ENCODE measurements around the gene ZBTB40.

Gene ZBTB40

GRCh38 chr1:22471078-22471477 lies 19.4 kb downstream of the ZBTB40 start:
- no peak for DNase-seq

- DNase-seq = no peak
Observed at GRCh38 chr1:22471610-22472009, 20.0 kb downstream of the ZBTB40 start.

- DNase-seq = no peak
Observed at GRCh38 chr1:22472596-22472995, 20.9 kb downstream of the ZBTB40 start.

GRCh38 chr1:22473952-22474351 lies 22.3 kb downstream of the ZBTB40 start:
- DNase-seq = no peak

DNA sequence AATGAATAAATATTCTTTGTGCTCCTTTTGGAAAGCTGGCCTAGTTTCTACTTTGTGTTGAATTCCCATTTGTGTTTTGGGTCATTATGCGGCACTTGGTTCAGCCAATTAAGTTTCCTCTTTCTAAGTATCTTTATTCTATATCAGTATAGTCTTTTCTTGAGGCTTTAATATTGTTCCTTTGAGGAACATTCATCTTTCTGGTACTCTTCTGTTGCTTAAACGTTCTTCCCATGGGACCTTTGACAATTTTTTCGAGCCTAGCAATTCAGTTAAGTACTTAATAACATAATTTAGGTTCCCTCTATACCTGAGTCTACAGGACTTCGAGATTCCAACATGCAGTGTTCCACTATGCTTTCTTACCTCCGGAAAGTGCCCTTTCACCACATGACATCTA lies 24.9 kb downstream of the ZBTB40 start:
- DNase-seq = no peak

- no peak for DNase-seq
Observed at GRCh38 chr1:22483121-22483520, 31.5 kb downstream of the ZBTB40 start.

DNA sequence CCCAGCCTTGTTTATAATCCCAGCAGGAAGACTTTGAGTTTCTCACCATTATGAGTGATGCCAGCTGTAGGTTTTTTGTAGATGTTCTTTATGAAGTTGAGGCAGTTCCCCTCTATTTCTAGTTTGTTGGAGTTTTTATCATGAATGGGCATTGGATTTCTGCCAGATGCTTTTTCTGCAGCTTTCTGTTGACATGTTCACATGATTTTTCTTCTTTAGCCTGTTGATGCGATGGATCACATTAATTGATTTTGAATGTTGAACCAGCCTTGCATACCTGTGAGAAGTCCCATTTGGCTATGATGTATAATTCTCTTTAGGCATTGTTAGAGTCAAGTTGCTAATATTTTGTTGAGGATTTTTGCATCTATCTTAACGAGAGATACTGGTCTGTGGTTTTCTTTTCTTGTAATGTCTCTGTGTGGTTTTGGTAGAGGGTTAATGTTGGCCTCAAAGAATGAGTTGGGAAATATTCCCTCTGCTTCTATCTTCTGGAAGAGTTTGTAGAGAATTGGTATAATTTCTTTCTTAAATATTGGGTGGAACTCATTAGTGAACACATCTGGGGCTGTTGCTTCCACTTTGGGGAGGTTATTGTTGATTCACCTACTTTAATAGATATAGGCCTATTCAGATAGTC lies 33.2 kb downstream of the ZBTB40 start:
- DNase-seq = peak; percentile 64

GRCh38 chr1:22485431-22485830 lies 33.8 kb downstream of the ZBTB40 start:
- no peak for DNase-seq

GRCh38 chr1:22487781-22488180 lies 36.1 kb downstream of the ZBTB40 start:
- DNase-seq = no peak

GRCh38 chr1:22488319-22488718 lies 36.7 kb downstream of the ZBTB40 start:
- DNase-seq = no peak

DNA sequence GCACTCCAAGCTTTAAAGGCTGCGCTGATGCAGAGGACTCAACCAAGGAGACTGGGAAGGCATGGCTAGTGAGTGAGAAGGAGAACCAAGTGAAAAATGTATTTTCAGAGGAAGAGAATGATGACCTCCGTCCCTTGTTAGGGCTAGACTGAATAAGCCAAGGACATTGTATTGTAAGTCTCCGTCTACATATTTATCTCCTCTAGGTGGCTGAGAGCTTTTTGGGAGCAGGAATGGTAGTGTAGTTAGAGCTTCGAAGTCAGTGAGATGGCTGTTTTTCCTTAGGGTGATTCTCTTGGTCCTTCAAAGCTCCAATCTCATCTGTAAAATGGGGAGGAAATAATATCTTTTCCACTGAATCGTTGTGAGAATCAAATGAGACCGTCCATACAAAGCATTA lies 37.6 kb downstream of the ZBTB40 start:
- DNase-seq = no peak

- peak; percentile 81 for DNase-seq
Observed at GRCh38 chr1:22489823-22490222, 38.2 kb downstream of the ZBTB40 start.

DNA sequence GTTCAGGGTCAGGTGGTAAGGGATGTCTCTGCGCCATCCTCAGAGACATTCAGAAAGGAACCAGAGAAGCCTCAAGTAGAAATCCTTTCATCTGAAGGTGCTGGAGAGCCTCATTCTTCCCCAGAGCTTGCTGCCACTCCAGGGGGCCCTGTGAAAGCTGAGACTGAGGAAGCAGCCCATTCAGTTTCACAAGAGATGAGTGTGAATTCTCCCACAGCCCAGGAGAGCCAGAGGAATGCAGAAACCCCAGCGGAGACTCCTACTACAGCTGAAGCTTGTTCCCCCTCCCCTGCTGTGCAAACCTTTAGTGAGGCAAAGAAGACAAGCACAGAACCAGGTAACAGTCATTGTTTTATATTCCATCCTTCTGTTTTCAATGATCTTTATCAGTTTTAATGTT lies 38.7 kb downstream of the ZBTB40 start:
- peak; percentile 46 for DNase-seq

DNA sequence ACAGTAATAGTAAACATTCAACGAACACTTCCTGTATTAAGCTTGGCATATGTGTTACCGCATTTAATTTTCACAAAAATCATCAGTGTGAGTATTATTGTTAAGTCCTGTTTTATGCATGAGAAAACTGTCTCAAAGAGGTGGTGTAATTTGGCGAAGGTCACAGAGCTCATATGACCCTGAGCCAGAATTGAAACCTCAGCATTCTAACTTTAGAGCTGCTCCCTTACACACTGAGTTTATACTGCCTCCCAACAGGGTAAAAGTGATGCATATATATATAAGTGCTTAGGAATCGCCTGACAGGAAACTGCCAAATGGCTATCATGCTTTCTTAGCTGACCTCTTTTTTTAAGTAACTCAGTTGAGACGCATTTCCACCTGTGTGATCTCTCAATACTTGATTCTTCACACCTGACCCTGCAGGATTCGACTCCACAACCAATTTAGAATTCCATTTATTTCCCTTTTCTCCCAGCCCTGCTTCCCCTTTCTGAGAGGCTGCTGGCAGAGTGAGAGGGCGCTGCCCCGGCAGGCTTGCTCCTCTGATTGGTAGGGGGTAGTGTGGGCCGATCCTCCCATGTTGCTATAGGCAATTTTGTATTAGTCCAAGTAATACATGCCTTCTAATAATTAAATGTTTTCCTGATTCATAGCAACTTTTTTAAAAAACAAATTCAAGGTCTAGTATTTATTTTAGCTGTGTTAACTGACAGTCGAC lies 40.5 kb downstream of the ZBTB40 start:
- DNase-seq = no peak

DNA sequence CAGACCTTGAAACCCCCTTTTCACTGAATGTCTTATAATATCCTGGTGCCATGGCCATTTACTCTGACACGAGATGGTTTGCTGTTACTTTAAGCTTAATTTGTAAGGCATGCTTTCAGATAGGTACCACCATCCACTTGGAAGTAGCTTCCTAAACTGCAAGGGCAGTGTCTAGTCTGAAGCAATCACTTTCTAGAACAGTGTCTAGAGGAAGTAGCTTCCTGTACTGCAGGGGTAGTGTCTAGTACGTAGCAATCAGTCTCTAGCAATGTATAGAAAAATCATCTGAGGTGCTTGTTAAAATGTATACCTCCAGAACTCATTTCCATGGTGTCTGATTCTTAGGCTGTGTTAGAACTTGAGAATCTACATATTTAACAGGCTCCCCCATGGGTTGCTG lies 42.5 kb downstream of the ZBTB40 start:
- peak; percentile 61 for DNase-seq

- DNase-seq = no peak
Observed at GRCh38 chr1:22494943-22495579, 43.4 kb downstream of the ZBTB40 start.

- DNase-seq = no peak
Observed at GRCh38 chr1:22496536-22497160, 45.0 kb downstream of the ZBTB40 start.

DNA sequence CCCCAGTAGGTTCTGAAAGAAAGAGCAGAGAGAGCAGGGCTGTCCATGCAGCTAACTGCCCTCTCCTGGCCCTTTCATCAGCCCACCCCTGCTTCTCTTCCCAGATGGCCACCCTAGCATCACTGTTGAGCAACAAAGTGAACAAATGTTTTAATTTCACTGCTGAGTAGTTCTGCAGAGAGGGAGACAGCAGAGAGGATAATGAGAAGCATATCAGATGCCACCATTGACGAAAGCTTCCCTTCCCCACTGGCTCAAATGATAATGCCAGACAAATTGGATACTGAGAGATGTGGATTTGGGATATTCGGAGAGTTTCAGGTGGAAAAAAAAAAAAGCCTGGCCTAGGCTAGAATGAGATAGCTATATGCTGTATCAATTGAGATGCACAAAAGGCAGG lies 46.8 kb downstream of the ZBTB40 start:
- DNase-seq = no peak

DNA sequence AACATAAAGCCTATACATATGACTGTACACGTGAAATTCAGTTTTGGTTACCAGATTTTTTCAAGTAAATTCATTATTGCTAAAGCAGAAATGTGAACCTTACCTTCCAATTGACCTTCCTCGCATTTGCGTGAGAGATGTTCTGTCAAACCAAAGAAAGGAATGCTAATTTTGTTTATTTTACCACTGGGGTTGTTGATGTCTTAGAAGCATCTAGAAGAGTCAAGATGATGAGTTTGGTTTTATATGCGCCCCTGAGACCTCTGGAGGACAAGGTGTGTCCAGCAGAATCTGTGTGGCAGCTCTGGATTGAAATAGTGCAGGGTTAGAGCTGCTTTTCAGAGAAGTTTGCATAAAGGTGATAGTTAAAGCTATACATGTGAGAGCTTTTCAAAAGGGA lies 48.4 kb downstream of the ZBTB40 start:
- DNase-seq = no peak

- no peak for DNase-seq
Observed at GRCh38 chr1:22500471-22500870, 48.8 kb downstream of the ZBTB40 start.

DNA sequence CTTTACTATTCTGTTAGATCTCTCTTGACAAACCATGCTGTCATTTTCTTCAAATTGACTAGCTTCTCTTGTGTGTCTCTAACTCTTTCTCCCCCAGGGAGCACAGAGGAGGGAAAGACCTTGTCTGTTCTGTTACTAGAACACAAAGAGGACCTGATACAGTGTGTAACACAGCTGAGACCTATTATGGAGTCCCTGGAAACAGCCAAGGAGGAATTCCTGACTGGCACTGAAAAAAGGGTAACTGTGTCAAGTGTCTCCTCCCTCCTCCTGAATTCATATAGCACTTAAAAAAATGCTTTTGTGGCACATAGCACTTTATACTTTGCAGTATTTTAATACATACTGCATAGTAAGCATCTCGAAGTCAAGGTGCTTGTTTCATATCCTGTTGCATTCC lies 50.6 kb downstream of the ZBTB40 start:
- no peak for DNase-seq

DNA sequence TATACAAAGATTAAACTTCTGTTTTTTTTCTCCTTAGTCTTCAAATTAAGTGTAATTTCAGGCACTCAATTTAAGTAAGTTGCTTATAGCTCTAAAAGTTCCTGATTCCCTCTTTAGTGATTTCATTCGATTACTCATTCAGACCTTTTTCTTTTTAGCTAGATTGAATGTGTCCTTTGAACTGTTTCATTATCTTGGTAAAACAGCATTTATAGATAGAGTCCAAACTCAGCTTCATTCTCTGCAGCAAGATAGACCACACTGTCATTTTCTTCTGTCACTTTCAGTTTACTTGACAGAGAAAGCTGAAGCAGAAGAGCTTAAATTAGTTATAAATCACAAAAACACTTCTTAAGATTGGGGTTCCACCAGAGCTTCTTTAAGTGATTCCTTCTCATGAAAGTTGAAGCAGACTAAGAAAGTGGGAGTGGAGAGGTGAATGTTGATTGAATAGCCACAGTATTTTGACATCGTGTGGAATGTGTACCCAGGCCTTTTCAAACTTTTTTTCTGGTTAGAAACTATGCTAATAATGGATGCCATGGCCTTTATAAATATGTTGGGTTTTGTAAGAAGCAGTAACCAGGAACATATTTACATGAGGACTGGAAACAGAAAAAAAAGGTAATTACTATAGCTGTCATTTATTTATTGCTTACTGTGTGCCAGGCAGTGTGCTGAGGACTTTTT lies 52.2 kb downstream of the ZBTB40 start:
- DNase-seq = no peak

- no peak for DNase-seq
Observed at GRCh38 chr1:22506130-22506692, 54.6 kb downstream of the ZBTB40 start.
